Epithelial cell of esophagus (primary cell): ENCODE results near the gene SLCO6A1.
A peak's percentile ranks its signal among the peaks of the same experiment; 100 is the strongest.
"Not testable (repeated sequence)": the region's sequence is repeated elsewhere in the genome, so short reads cannot be mapped to it uniquely, and the experiment has no call there.

ENCODE experiments used
- DNase-seq: peaks from one replicate; pipeline ENCODE4 v3.0.0; 2010; ENCODE audit warnings: low read depth
- H3K4me3 ChIP-seq: 2 replicates; pipeline ENCODE4 v1.5.1; 2011; ENCODE audit warnings: mild to moderate bottlenecking, low read length, control low read depth
- TF ChIP-seq, protein P1 (sequence below): IDR thresholded peaks from 2 replicates; pipeline ENCODE4 v1.5.1; 2011; ENCODE audit warnings: low read depth, mild to moderate bottlenecking, low read length, control low read depth, inconsistent platforms; ENCODE audit not compliant: insufficient read depth; ENCODE audit errors: missing control alignments

Gene SLCO6A1

DNA sequence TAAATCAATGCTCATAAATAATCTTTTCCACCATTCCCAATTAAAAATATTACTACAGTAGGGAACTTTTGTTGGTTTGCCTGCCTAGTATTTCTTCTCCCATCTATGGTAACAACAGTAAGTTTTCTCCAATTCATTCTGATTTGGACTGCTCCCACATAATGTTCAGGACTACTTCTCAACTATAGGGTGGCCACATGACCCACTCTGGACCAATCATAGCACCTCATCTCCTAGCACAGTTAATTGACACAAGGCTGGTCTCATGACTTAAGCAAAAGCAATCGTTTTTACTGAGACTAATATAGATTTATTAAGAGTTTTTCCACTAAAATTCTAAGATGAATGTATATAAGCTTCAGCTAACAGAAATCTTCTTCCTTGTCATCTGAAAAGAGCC lies 28.7 kb upstream of the SLCO6A1 start:
- no peak for DNase-seq
- TF ChIP-seq, protein P1, sequence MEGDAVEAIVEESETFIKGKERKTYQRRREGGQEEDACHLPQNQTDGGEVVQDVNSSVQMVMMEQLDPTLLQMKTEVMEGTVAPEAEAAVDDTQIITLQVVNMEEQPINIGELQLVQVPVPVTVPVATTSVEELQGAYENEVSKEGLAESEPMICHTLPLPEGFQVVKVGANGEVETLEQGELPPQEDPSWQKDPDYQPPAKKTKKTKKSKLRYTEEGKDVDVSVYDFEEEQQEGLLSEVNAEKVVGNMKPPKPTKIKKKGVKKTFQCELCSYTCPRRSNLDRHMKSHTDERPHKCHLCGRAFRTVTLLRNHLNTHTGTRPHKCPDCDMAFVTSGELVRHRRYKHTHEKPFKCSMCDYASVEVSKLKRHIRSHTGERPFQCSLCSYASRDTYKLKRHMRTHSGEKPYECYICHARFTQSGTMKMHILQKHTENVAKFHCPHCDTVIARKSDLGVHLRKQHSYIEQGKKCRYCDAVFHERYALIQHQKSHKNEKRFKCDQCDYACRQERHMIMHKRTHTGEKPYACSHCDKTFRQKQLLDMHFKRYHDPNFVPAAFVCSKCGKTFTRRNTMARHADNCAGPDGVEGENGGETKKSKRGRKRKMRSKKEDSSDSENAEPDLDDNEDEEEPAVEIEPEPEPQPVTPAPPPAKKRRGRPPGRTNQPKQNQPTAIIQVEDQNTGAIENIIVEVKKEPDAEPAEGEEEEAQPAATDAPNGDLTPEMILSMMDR = no peak
- no peak overlapping the region for H3K4me3 ChIP-seq

DNA sequence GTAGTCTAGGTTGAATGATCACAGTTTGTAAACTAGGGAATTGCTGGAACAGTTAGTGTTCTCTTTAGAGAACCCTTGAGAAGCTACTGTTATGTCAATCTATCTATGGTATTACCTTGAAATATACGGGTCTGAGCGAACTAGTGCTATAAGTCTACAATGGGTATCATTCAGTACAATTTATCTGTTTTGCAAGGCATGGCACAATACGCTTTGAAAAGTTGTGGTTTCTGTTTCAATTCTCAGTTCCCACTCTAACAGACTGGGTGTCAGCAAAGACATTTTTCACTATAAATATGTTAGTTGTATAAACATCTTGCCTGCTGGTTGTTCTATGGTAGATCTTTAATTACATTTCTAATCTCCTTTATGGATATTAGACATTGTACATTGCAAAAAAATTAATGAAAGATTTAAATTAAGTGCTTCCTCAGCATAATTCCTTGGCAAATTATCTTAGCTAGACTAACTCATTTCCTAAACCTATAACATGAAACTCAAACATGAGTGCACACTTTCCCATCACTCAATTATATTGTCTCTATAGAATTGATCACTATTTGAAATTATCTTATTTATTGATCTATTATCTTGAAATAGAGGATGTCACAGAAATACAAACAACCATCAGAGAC lies 24.9 kb upstream of the SLCO6A1 start:
- TF ChIP-seq, protein P1 = no peak
- DNase-seq = no peak
- no peak overlapping the region for H3K4me3 ChIP-seq

DNA sequence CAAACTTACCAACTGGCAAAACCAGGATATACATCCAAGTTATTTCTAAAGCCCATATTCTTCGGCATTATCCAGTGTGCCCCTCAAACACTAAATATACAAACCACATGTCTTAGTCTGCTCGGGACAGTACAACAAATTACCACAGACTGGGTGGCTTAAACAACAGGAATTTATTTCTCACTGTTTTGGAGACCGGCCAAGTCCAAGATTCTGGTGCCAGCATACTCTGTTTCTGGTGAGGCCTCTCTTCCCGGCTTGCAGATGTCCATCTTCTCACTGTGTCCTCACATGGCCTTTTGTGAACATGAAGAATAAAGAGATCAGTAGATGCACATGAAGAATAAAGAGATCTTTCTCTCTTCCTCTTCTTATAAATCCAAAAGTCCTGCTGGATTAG lies 12.9 kb upstream of the SLCO6A1 start:
- no peak overlapping the region for H3K4me3 ChIP-seq
- DNase-seq = peak; percentile 6
- TF ChIP-seq, protein P1 = no peak

DNA sequence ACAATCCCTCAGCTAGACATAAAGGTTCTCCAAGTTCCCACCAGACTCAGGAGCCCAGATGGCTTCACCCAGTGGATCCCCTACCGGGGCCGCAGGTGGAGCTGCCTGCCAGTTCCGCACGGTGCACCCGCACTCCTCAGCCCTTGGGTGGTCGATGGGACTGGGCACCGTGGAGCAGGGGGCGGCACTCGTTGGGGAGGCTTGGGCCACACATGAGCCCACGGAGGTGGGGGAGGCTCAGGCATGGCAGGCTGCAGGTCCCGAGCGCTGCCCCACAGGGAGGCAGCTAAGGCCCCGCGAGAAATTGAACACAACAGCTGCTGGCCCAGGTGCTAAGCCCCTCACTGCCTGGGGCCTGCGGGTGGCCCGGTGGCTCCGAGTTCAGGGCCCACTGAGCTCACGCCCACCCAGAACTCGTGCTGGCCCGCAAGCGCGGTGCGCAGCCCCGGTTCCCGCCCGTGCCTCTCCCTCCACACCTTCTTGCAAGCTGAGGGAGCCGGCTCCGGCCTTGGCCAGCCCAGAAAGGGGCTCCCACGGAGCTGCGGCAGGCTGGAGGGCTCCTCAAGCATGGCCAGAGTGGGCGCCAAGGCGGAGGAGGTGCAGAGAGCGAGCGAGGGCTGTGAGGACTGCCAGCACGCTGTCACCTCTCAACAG lies 7.4 kb downstream of the SLCO6A1 start:
- DNase-seq, H3K4me3 ChIP-seq: not testable (repeated sequence)

DNA sequence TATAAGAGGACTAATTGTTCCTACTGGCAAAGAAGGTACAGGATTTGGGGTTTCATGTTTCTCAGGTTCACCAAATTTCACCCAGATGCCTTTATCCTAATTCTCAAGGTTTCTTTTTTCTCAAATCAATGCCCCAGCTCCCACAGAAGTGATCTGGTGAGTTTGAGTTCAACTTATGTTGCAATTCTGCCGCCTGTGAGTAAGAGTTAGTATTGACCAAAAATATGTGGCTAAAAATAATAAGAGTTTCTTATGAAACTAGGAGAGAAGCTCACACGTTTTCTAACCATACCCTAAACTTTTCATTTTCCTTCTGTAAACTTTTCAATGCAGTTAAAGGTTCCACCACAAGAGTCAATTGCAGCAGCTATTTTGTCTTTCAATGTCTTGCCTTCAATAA lies 15.1 kb downstream of the SLCO6A1 start:
- no peak overlapping the region for H3K4me3 ChIP-seq
- DNase-seq = peak; percentile 58
- TF ChIP-seq, protein P1 = no peak

DNA sequence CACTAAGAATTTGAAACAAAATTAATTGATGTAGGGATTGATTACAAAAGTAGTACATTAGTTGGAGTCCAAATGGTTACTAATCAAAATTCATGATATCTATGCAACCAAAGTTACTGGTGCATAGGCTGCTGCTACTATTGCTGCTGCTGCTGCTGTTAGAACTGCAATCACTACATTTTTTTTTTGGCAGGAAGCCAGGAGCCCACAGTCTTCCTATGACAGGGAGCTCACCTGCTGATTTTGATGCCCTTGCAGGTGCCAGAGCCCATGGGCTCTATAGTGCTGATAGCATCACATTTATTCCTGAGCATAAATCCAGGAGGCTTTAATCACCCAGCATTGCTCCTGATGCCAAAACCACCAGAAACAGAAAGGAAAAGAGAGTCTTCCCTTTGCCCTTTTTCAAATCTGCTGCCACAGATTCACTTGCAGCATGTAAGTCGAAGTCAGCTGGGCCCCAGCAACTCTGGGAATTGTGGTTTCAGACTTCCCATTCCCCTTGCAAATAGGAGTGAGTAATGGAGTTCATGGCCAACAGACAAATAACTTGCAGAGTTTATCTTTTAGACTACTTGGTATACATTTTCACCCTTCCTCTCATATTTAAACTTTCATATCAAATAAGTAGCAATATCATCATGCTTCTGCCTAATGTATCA lies 17.6 kb downstream of the SLCO6A1 start:
- DNase-seq = no peak
- H3K4me3 ChIP-seq = no peak overlapping the region
- TF ChIP-seq, protein P1 = no peak

DNA sequence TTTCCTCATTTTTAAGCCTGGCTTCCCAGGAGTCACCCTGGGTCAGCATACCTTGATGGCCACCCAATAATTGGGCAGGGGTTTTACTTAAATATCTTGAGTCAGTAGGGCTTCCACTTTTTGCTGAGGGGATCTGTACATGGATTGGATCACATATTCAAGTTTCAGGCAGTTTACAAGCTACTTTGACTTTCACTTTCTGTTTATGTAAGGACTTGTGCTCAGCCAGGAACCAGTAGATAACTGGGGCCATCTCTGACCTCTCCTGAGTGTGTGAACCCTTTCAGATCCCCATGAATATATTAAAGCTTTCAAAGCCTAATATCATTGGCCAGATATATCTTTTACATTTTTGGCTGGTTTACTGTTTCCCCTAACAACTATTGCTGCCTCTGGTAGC lies 45.1 kb downstream of the SLCO6A1 start:
- TF ChIP-seq, protein P1 = no peak
- DNase-seq = no peak
- no peak overlapping the region for H3K4me3 ChIP-seq
